Epidermal melanocyte (primary cell): ENCODE data around the gene TMEM74B.

Source experiments
- DNase-seq: peaks from one replicate; pipeline ENCODE4 v3.0.0; 2011; ENCODE audit warnings: low spot score; ENCODE audit not compliant: insufficient read length

The TMEM74B gene

DNA sequence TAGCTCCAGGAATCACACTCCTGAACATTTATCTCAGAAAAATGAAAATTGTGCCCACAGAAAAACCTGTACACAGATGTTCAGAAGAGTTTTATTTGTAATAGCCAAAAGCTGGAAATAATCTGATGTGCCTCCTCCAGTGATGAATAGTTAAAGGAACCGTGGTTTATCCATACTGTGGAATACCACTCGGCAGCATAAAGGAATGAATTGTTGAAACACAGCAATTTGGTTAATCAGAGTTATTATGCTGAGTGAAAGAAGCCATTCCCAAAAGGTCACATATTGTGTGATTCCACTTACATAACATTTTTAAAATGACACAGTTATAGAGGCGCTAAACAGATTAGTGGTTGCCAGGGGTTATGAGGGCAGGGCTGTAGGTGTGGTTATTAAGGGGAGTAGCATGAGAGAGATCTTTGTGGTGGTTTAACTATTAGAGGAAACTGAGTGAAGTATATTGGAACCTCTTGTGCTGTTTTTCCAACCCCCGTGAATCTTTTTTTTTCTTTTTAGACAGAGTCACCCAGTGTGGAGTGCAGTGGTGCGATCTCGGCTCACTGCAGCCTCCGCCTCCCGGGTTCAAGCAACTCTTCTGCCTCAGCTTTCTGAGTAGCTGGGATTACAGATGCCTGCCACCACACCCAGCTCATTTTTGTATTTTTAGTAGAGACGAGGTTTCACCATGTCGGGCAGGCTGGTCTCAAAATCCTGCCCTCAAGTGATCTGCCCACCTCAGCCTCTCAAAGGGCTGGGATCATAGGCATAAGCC is 40.2 kb downstream of the TMEM74B start:
- DNase-seq = no peak

DNA sequence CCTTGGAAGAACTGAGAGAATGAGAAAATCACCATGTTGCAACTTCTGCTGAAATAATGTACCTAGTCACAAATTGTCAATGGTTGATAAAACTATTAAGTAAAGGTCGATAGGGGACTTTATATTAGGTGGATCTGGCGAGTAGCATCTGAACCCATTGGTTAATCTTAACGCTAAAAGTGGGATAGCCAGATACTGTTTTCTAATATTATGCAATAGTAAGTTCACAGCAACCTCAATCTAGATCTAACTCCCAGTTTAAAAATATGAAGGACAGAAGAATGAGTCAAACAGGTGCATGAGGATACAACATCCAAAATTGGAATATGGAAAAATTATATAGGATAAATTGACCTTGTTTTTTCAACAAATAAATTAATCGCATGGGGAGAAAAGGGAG is 47.5 kb downstream of the TMEM74B start:
- DNase-seq = no peak

DNA sequence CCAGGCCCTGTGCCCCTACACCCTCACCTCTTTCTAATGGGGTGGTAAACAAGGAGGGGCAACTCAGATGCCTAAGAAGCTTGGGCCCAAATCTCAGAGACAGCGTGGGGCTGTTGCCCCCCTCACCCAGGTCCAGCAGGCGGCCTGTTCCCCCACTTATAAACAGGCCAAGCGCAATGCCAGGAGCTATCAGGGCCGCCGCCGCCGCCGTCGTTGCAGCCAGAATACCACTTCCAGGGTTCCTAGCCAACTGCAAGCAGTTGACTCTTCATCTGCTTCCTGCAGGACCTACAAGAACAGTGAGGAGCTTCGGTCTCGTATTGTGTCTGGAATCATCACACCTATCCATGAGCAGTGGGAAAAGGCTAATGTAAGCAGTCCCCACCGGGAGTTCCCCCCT is 49.9 kb downstream of the TMEM74B start:
- no peak for DNase-seq

DNA sequence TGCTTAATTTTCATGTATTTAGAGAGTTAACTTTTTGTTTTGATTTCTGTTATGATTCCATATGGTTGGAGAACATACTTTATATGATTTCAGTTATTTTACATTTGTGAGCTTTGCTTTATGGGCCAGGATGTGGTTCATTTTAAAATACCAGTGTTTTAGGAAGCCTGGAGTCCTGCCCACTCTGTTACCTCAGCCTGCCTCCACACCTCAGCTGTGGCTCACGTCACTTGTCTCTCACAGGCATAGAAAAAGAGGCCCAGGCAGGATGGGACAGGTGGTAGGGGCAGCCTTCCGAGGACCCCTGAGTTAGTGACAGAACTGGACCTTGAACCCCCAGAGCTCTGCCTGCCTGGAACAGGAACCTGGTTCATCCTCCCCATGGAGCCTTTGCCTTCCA is 50.4 kb downstream of the TMEM74B start:
- no peak for DNase-seq

- no peak for DNase-seq
These were observed 53.4 kb downstream of the TMEM74B start for GRCh38 chr20:1131354-1131753.

DNA sequence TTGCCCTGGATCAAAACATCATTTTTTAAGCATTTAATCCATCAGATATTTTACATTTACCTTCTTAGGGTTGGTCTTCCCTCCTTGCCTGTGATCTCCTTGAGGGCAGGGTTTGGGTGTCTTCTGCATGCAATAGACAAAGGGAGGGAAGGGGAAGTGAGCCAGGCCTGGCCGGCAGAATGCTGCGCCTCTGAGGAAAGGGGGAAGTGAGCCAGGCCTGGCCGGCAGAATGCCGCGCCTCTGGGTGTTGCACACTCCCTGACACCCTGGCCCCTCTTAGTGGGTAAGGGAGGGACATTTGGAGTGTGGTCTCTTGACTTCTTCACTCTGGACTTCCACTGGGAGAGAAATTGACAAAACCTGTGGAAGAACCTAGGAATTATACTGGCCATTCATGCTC is 53.9 kb downstream of the TMEM74B start:
- no peak for DNase-seq
